GM13977 (cell line): ENCODE data around the gene TSPYL1.

Source experiments
- DNase-seq: peaks from one replicate; pipeline ENCODE4 v3.0.0; 2012; ENCODE audit warnings: low spot score
- in situ Hi-C: fragments of 300-500 bp; cut with MboI; formaldehyde crosslinking; loops from one replicate; pipeline ENCODE4 v1.12.0; 2022; ENCODE audit warnings: low sequenced_read_pairs, low pct_unique_long_range_greater_than_20kb, mixed read lengths, inconsistent platforms; ENCODE audit not compliant: unreplicated experiment
- TF ChIP-seq, protein P1 (sequence below): IDR thresholded peaks from 2 replicates; pipeline ENCODE4 v1.5.1; 2012; ENCODE audit warnings: mild to moderate bottlenecking, control low read depth; ENCODE audit not compliant: insufficient read depth; ENCODE audit errors: extremely low read depth, missing control alignments

TSPYL1 gene

GRCh38 chr6:116309001-116309400 is 29.3 kb upstream of the TSPYL1 start:
- TF ChIP-seq, protein P1, sequence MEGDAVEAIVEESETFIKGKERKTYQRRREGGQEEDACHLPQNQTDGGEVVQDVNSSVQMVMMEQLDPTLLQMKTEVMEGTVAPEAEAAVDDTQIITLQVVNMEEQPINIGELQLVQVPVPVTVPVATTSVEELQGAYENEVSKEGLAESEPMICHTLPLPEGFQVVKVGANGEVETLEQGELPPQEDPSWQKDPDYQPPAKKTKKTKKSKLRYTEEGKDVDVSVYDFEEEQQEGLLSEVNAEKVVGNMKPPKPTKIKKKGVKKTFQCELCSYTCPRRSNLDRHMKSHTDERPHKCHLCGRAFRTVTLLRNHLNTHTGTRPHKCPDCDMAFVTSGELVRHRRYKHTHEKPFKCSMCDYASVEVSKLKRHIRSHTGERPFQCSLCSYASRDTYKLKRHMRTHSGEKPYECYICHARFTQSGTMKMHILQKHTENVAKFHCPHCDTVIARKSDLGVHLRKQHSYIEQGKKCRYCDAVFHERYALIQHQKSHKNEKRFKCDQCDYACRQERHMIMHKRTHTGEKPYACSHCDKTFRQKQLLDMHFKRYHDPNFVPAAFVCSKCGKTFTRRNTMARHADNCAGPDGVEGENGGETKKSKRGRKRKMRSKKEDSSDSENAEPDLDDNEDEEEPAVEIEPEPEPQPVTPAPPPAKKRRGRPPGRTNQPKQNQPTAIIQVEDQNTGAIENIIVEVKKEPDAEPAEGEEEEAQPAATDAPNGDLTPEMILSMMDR = no peak
- in situ Hi-C loops = no loop called here
- no peak for DNase-seq

GRCh38 chr6:116307633-116308032 is 27.9 kb upstream of the TSPYL1 start:
- TF ChIP-seq, protein P1 = no peak
- in situ Hi-C loops = no loop called here
- DNase-seq = no peak

- TF ChIP-seq, protein P1 = no peak
- in situ Hi-C loops = no loop called here
- DNase-seq = no peak
Measured at GRCh38 chr6:116307001-116307400, 27.3 kb upstream of the TSPYL1 start.

DNA sequence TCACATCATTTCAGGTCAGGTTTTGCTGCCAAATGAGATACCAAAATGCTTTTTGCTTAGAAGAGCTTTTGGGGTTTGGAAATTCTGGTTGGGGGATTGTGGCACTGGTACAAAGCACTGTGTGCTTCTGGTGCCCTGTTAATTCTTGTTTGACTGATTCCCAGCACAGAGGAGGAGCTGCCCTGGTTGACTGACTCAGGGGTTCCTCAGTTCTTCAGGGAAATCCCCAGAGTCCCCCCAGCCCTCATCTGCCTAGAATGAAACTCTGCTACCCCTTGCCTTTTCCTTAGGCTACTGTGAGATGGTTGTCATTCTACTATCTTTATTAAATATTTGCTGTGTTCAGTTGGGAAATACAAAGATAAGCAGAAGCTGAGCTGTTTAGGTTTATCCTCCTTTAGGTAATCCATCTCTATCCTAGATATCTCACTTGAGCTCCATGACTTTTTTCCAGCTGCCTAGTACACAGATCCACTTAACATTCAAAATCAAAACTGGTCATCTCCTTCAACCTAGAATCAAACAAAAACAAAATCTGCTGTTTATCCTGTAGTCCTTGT is 24.9 kb upstream of the TSPYL1 start:
- TF ChIP-seq, protein P1 = no peak
- no peak for DNase-seq
- in situ Hi-C loops = no loop called here

GRCh38 chr6:116301104-116301503 is 21.4 kb upstream of the TSPYL1 start:
- TF ChIP-seq, protein P1 = no peak
- in situ Hi-C loops = no loop called here
- DNase-seq = no peak

GRCh38 chr6:116300566-116300965 is 20.8 kb upstream of the TSPYL1 start:
- DNase-seq = no peak
- TF ChIP-seq, protein P1 = no peak
- in situ Hi-C loops = no loop called here

- DNase-seq = no peak
- TF ChIP-seq, protein P1 = no peak
- in situ Hi-C loops = no loop called here
Measured at GRCh38 chr6:116298973-116299372, 19.2 kb upstream of the TSPYL1 start.
